Stimulated activated CD4-positive, alpha-beta T cell treated with anti-CD3 and anti-CD28 coated beads, TNF-alpha, amount 100 ng/mL, for 48 hours (primary cell): ENCODE measurements around the gene PITPNM1.
A peak's percentile ranks its signal among the peaks of the same experiment; 100 is the strongest.
"Not testable (repeated sequence)": the region's sequence is repeated elsewhere in the genome, so short reads cannot be mapped to it uniquely, and the experiment has no call there.

ENCODE experiments used
- DNase-seq, 3 donors: peaks; one replicate each; pipeline ENCODE4 v3.0.0-alpha.2; 2020; ENCODE audit warnings: low read depth in 3 of 3

PITPNM1 gene

DNA sequence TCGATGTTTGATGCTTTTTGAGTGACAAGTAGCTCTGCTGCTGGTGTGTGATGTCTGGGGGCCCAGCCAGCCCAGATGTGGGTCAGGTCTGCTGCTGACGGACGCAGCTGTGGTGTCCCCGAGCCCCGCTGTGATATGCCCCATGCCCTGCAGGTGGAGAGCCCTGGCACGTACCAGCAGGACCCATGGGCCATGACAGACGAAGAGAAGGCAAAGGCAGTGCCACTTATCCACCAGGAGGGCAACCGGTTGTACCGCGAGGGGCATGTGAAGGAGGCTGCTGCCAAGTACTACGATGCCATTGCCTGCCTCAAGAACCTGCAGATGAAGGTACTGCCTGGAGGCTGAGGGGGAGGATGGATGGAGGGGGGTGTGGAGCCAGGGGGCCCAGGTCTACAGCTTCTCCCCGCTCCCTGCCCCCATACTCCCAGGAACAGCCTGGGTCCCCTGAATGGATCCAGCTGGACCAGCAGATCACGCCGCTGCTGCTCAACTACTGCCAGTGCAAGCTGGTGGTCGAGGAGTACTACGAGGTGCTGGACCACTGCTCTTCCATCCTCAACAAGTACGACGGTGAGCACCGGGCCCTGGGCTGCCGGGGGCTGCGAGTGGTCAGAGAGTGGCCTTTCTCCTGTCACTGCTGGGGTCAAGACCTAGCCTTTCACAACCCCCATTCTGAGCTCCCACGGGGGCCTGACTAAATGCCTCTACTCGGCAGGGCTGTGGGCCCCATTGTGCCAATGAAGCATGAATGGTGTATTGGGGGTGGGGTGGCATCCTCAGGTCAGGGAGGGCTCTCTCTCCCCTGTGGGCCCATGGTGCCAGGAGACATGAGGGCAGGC, 15.1 kb downstream of the PITPNM1 start:
- no peak for DNase-seq

DNA sequence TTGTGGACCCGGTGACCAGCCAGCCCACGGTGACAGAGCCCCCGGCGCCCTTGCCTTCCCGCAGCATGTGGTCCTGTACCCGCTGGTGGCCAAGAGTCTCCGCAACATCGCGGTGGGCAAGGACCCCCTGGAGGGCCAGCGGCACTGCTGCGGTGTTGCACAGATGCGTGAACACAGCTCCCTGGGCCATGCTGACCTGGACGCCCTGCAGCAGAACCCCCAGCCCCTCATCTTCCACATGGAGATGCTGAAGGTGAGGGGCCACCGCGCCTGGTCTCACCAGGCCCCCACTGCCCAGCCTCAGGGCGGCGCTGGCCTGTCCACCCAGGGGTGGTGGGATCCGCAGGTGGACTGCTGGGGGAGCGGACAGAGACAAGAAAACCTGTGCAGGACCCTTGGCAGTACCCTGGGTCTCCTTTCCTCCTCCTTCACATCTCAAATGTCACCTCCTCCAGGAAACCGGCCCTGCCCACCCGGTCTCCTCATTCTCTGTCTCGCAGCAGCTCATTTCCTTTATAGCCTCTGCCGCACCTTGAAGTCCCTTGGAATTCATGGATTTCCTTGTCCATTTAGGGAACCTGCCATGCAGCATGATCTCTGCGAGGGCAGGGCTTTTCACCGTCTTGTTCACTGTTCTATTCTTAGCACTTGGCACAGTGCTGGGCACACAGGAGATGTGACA, 15.8 kb downstream of the PITPNM1 start:
- no peak for DNase-seq

DNA sequence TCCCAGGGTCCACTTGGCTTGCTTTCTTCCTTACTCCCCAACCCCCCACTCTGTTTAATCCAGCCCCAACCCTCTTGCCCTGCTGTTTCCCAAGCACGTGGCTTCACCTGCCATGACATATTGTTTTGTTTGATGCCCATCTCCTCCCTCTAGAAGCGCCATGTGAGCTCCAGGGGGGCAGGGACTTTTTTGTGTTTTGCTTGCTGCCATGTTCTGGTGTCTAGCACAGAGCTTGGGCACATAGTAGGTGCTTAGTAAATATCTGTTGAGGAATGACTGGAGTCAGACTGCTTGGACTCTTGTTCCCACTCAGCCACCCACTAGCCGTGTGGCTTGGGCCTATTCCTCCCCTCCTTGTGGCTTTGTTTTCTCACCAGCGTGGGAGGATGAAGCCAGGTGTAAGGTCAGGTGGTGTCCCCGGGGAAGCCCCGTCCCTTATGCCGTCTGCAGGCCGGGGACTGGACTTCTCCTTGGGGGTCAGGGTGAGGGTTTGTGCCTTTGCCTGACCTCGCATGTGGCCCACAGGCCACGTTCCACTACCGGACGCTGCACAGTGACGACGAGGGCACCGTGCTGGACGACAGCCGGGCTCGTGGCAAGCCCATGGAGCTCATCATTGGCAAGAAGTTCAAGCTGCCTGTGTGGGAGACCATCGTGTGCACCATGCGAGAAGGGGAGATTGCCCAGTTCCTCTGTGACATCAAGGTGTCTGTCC, 18.5 kb downstream of the PITPNM1 start:
- DNase-seq: peak in 1 of 3 donors; percentile 43

DNA sequence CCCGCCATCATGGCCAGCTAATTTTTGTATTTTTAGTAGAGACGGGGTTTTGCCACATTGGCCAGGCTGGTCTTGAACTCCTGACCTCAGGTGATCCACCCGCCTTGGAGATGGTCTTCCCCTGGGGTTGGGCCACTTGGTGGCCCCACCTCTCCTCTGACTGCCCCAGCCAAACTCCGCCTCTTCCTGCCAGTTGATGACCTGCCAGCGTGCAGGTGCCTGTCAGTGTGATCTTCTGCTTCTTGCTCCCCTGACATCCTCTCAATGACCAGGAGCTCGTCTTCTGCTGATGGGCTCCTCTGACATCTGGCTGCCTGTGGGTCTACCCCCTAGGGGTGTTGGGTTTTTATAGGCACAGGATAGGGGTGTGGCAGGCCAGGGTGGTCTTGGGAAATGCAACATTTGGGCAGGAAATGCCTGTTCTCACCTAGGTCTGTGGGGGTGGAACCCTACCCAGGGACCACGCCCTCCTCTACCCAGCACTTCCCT, 19.2 kb downstream of the PITPNM1 start:
- DNase-seq: peak in 1 of 3 donors; percentile 62

DNA sequence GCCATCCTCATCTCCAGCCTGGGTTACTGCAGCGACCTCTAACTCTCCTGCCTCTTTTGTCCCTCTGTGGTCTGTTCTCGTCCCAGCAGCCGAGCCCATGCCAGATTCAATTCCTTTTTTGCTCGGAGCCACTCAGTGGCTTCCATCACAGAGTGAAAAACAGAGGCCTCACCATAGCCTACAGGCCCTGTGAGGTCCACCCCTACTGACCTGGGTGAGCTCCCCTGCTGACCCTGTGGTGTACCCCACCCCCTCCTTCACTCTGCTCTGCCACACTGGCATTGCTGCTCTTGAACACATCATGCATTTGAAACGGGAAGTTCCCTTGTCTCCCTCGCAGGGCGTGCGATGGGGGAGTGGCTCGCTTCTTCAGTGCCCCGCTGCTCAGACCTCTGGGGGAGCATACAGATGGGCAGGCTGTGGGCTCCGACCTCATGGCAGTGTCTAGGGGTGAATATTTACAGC, 20.3 kb downstream of the PITPNM1 start:
- peak in 2 of 3 donors; percentile 60 to 69 for DNase-seq

DNA sequence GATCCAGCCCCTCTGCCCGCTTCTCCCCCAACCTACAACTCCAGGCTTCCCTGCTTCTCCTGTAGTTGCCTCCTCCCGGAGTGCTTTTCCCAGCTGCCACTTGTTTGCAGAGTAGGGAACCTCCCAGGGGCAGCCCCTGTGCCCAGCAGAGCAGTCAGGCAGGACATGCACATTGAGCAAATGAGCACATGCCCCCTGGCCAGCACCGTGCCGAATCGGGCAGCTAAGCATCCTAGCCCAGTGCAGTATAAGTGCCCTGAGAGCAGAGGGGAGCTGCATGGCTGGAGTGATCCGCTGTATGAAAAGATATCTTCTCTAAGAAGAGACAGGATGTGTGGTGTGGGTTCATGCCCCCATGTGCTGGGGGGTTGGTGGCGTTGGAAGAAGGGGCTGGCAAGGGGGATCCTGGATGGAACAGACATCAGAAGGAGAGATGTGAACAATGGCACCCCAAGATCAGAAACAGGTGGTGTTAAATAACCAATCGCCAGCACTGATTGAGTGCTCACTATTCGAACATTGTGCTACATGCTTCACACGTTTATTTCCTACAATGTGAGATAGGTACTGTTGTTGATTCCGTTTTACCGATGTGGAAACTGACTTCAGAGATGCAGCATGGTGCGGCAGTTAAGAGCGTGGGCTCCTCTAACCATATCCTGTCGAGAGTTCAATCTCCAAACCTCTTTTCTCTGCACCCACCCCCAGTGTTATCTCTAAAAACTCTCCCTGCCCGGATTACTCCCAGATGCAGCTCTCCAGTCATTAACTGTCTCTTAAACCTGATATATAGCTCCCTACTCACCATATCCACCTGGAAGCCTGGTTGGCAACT, 21.1 kb downstream of the PITPNM1 start:
- DNase-seq: peak in 1 of 3 donors; percentile 34

DNA sequence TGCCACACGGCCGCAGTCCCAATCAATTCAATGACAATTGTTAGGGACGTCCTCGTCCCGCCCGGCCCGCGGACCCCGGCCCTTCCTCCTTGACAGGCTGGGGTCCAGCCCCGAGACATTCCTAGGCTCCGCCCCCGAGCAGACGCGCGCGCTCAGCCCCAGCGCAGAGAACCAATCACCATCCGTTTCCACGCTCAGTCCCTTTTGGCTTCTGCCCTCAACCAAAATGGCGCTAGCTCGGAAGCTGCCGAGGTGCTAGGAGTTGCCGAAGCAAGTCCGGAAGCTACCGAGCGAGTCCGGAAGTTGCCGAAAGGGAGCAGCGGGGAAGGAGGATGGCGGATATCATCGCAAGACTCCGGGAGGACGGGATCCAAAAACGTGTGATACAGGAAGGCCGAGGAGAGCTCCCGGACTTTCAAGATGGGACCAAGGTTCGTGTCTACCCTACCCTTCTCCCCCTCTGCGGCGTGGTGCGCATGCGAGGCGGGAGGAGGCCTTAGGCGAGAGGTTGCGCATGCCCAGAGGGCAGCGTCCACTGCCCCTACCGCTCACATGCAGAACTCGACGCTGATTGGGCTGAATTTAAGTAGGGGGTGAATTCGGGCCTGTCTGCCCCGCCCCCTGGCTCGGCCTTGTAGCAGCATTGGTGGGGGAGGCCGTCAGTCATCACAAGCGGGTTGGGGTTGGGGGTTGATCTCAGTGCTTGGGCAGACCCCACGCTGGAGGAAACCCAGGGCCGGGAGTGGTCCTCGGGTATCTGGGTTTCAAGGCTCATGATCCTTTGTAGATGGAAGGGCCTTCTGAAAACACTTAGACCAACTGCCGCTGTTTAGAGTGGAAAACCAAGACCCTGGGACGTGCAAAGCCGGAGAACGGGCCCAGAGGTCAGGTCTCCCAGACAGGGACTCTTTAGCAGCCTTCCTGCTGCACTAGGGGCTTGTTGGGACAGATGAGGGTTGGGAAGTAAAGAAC, 22.1 kb downstream of the PITPNM1 start, which contains the start of gene AIP:
TSS of gene AIP (plus strand) at position 200 of the 972 bp plus-strand sequence. CDS start at position 333, 133 bp downstream.
- peak; percentile 96 to 97 (median 97) for DNase-seq

DNA sequence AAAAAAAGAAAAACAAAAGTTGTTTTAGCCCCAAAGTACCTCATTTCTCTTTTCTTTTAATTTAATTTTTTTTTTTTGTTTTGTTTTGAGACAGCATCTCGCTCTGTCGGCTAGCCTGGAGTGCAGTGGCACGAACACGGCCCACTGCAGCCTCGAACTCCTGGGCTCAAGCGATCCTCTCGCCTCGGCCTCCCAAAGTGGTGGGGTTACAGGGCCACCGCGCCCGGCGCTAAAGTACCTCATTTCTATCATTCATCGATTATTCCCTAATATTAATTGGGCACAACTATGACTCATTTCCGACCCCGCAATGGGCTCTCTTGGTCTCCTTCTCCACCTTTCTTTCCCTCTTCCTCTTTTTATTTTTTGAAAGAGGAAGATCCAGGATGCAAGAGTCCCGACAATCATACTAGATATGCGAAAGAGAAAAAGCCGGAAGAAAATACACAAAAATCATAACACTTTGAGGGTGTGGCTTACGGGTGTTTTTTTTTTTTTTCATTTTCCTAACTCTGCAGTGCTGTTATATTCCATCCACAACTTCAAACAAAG, 22.8 kb downstream of the PITPNM1 start:
- DNase-seq: no peak

DNA sequence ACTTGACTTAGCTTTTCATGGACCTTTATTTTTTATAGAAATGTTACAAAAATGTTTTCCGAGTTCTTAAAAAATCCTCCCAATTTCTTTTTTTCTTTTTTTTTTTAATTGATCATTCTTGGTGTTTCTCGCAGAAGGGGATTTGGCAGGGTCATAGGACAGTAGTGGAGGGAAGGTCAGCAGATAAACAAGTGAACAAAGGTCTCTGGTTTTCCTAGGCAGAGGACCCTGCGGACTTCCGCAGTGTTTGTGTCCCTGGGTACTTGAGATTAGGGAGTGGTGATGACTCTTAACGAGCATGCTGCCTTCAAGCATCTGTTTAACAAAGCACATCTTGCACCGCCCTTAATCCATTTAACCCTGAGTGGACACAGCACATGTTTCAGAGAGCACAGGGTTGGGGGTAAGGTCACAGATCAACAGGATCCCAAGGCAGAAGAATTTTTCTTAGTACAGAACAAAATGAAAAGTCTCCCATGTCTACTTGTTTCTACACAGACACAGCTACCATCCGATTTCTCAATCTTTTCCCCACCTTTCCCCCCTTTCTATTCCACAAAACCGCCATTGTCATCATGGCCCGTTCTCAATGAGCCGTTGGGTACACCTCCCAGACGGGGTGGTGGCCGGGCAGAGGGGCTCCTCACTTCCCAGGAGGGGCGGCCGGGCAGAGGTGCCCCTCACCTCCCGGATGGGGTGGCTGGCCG, 27.7 kb downstream of the PITPNM1 start:
- not testable (repeated sequence) for DNase-seq

DNA sequence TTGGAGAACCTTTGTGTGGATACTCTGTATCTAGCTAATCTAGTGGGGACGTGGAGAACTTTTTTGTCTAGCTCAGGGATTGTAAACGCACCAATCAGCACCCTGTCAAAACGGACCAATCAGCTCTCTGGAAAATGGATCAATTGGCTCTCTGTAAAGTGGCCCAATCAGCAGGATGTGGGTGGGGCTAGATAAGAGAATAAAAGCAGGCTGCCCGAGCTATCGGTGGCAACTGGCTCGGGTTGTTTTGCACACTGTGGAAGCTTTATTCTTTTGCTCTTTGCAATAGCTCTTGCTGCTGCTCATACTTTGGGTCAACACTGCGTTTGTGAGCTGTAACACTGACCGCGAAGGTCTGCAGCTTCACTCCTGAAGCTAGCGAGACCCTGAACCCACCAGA, 28.5 kb downstream of the PITPNM1 start:
- DNase-seq: not testable (repeated sequence)

DNA sequence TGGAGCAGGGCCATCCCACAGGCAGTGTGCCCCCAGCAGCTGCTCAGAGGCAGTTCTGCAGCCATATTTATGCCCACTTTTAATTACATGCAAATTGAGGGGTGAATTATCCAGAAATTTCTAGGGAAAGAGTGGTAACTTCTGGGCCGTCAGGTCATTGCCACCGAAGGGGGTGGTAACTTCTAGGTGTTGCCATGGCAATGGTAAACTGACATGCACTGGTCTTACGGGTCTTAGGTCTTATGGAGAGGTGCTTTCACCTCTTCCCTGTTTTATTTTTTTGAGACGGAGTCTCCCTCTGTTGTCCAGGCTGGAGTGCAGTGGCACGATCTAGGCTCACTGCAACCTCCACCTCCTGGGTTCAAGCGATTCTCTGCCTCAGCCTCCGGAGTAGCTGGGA, 32.3 kb downstream of the PITPNM1 start:
- no peak for DNase-seq

DNA sequence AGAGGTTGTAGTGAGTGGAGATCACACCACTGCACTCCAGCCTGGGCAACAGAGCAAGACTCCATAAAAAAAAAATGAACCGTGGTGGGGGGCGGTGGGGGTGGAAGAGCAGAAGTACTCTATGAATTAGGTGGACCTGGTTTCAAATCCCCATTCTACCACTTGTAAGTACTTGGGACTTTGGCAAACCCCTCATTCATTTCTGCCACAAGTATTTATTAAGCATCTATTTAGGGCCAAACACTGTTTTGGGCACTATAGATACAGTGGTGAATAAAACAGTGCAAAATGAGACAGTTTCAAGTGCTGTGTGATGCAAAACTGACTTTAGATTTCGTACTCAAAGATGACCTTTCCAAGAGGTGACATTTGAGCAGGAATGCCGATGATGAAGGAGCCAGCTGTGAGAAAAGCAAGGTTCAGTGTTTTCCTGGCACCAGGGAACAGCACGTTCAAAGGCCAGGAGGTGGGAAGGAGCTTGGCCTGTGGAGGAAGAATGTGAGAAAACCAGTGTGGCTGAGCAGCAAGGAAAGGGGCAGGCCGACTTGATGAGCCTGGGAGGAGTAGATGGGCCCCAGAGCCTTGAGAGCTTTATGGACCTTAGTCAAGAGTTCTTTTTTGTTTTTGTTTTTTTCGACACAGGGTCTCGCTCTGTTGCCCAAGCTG, 34.7 kb downstream of the PITPNM1 start:
- no peak for DNase-seq

DNA sequence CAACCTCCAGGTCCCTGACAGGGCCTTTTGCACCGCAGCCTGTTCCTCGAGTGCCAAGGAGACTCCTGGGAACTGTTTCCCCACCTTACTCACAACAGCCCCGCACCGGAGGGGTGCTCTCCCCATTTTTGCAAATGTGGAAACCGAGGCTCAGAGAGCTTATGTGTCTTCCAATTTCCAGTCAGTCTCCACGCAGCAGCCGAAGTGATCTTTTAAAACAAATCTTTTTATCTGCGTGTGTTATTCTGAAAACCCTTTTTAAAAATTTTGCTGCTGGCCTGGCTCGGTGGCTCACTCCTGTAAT, 35.7 kb downstream of the PITPNM1 start:
- no peak for DNase-seq

DNA sequence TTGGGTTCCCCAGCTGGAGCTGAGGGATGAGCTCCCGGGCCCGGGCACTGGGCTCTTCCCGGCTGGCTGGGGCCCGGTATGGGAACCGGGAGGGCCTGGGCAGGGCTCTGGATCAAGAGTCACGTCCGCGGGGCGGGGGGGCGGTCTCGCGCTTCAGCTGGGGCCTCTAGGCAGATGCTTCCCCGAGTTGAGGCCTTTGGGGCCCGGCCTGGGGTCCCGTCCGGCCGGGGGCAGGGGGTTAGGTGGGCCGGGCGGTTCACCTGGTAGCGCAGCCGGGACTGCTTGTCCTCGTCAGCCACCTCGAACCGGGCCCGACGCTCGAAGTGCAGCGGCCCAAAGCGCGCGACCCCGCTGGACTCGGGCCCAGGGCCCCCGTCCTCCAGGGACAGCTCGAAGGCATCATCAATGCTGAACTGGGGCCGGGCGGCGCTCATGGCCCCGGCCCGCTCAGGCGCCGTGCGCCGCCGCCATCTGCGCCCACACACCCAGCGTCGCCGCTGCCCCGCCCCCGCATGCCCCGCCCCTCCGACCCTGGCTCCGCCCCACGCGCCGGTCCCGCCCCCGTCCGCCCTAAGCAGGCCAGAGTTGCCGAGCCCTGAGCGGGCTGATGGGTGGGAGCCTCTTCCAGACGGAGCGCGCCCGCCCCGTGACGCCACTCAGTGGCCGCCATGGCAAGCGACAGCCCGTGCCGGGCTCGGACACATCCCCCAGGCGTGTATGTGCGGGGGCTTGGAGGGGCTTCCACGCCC, 36.2 kb downstream of the PITPNM1 start, which contains the start of gene TMEM134:
TSS of gene TMEM134 (minus strand) at position 493 of the 749 bp plus-strand sequence. CDS start at position 434, 59 bp downstream.
- peak; percentile 89 to 93 (median 91) for DNase-seq

DNA sequence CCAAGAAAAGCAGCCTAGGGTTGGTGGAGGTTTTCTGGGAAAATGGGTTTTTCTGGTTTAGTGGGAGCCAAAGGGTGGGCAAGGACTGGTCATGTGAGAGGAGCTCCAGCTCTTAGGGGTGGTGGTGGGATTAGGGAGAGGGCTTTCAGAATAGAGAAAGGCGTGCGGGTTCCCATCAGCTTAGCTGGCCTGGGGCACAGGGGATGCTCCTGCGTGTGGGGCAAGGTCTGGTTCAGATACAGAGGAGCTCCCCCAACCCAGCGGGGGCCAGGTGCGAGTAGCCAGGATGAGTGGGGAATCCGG, 36.8 kb downstream of the PITPNM1 start:
- no peak for DNase-seq

DNA sequence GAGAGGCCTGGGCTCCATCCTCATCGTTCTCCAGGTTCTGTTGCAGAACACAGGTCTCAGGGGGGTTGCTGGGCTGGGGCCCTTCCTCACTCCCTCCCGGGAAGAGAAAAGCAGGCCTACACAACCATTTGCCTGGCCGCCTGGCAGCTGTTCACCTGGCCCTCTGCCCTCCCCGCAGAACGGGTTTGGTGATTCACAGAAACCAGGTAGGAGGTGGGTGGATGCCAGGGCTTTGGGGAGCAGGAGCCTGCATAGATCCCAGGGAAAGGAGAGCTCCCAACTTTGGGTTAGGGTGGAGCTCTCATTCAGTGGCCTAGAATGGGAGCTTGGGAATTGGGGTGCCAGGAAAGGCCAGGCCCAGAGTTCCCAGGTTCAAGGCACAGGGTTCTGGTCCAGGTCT, 37.1 kb downstream of the PITPNM1 start:
- DNase-seq: no peak

DNA sequence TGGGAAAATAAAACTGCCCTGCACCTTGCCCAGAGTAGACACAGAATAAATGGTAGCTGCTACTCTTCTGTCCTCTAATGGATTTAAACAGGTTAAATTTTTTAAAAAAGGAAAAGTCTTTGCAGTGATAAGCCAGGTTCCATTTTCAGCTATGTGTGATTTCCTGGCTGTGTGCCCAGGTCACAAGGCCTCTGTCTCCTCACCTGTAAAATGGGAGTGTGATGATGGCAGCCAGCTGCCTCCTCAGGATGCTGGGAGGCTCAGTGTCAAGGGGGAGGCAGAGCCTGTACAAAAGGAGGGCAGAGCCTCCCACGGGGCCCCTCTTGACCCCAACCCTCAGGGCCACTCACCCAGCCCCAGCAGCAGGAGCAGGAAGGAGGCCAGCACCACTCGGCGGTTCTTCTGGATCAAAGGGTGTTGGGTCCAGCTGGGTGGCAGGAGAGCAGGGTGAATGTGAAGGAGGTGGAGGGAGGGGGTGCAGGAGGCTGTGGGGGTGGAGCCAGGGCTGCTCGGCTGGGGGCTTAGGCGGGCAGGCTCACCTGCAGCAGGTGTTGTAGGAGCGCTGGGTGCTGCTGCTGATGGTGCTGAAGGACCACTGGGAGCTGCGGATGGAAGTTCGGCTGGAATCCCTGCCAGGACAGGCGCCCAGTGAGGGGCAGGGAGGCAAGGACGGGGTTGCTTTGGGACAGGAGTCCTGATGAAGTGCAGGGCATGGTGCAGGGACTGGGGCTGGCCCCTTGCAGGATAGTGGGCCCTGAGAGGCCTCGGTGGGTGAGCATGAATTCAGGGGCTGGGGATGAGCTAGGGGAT, 38.0 kb downstream of the PITPNM1 start:
- no peak for DNase-seq
